ENCODE results near the gene TNIK. TPM values are rescaled to one million over a fixed set of nuclear protein-coding genes. Genes with fewer than 3 reads are reported as not detected.

Gene TNIK
- total and polyA plus RNA-seq, 2 experiments from 2014 or later = 7.4 to 13.8 TPM

- Histone ChIP-seq H3K79me2 (peaks cover 71% of the 10 kb centered on the region), H3K27ac (no peak overlapping the region), H3K4me2 (no peak overlapping the region), H3K36me3 (replicated peaks; ENCODE audit: insufficient read depth, low read depth) (no peaks in the 10 kb centered on the region), H2AFZ (no peak overlapping the region), H3K27me3 (no peaks in the 10 kb centered on the region), H3K4me3 (no peak overlapping the region), H3K4me1 (ENCODE audit: insufficient read depth) (peaks cover 6% of the 10 kb centered on the region), H4K20me1 (ENCODE audit: insufficient read depth, poor library complexity, severe bottlenecking) (no peaks in the 10 kb centered on the region), H3K9me2 (replicated peaks; ENCODE audit: insufficient read depth) (no peaks in the 10 kb centered on the region), H3K9me3 (ENCODE audit: low read depth) (no peaks in the 10 kb centered on the region)
- WGBS (ENCODE audit: low lambda C conversion rate, missing lambda C conversion rate) = 96% methylated on average over 3 of the region's 3 CpGs
- DNase-seq (ENCODE audit: low spot score) = no peak
- TF ChIP-seq EZH2phosphoT487 (IDR thresholded peaks at IDR 0.05; ENCODE audit: low read depth, severe bottlenecking, unreplicated experiment) = no peak
- TF ChIP-seq EZH2 (IDR thresholded peaks at IDR 0.05; ENCODE audit: borderline replicate concordance) = no peak
- no peak for TF ChIP-seq CTCF (IDR thresholded peaks at IDR 0.05; ENCODE audit: poor library complexity)
Measured at GRCh38 chr3:171397089-171397488, 63.1 kb downstream of the TNIK start.

- no peak for TF ChIP-seq EZH2 (IDR thresholded peaks at IDR 0.05; ENCODE audit: borderline replicate concordance)
- TF ChIP-seq EZH2phosphoT487 (IDR thresholded peaks at IDR 0.05; ENCODE audit: low read depth, severe bottlenecking, unreplicated experiment) = no peak
- no peak for TF ChIP-seq CTCF (IDR thresholded peaks at IDR 0.05; ENCODE audit: poor library complexity)
- H4K20me1 ChIP-seq (ENCODE audit: insufficient read depth, poor library complexity, severe bottlenecking) = no peaks in the 10 kb centered on the region
- no peak for DNase-seq (ENCODE audit: low spot score)
- no peak overlapping the region for H3K4me2 ChIP-seq
- H3K27me3 ChIP-seq = no peaks in the 10 kb centered on the region
- 72% methylated on average over 3 of the region's 3 CpGs for WGBS (ENCODE audit: low lambda C conversion rate, missing lambda C conversion rate)
- H2AFZ ChIP-seq = no peak overlapping the region
- H3K9me3 ChIP-seq (ENCODE audit: low read depth) = peaks cover 4% of the 10 kb centered on the region
- peaks cover 70% of the 10 kb centered on the region for H3K79me2 ChIP-seq
- H3K36me3 ChIP-seq (replicated peaks; ENCODE audit: insufficient read depth, low read depth) = no peaks in the 10 kb centered on the region
- H3K4me1 ChIP-seq (ENCODE audit: insufficient read depth) = peaks cover 6% of the 10 kb centered on the region
- no peak overlapping the region for H3K27ac ChIP-seq
- no peak overlapping the region for H3K4me3 ChIP-seq
- H3K9me2 ChIP-seq (replicated peaks; ENCODE audit: insufficient read depth) = no peaks in the 10 kb centered on the region
Measured at GRCh38 chr3:171396048-171396447, 64.2 kb downstream of the TNIK start.

GRCh38 chr3:171393032-171393744, 67.0 kb downstream of the TNIK start:
- H3K27ac ChIP-seq = peak overlapping the region; percentile 47
- TF ChIP-seq CTCF (IDR thresholded peaks at IDR 0.05; ENCODE audit: poor library complexity) (no peak), EZH2phosphoT487 (IDR thresholded peaks at IDR 0.05; ENCODE audit: low read depth, severe bottlenecking, unreplicated experiment) (no peak), EZH2 (IDR thresholded peaks at IDR 0.05; ENCODE audit: borderline replicate concordance) (no peak)
- WGBS (ENCODE audit: low lambda C conversion rate, missing lambda C conversion rate) = 35% methylated on average over 7 of the region's 7 CpGs
- no peaks in the 10 kb centered on the region for H3K36me3 ChIP-seq (replicated peaks; ENCODE audit: insufficient read depth, low read depth)
- H2AFZ ChIP-seq = no peak overlapping the region
- H3K9me3 ChIP-seq (ENCODE audit: low read depth) = peaks cover 4% of the 10 kb centered on the region
- H3K4me2 ChIP-seq = peak overlapping the region; percentile 56
- H3K79me2 ChIP-seq = peaks cover 68% of the 10 kb centered on the region
- H4K20me1 ChIP-seq (ENCODE audit: insufficient read depth, poor library complexity, severe bottlenecking) = no peaks in the 10 kb centered on the region
- H3K4me1 ChIP-seq (ENCODE audit: insufficient read depth) = peaks cover 6% of the 10 kb centered on the region
- H3K4me3 ChIP-seq = no peak overlapping the region
- H3K27me3 ChIP-seq = no peaks in the 10 kb centered on the region
- no peaks in the 10 kb centered on the region for H3K9me2 ChIP-seq (replicated peaks; ENCODE audit: insufficient read depth)
- DNase-seq (ENCODE audit: low spot score) = no peak

Data from hepatocyte (in vitro differentiated cells).